WTC11 (cell line): Measurements from ENCODE around the gene SRPK1. TPM values are rescaled to one million over a fixed set of nuclear protein-coding genes. Genes with fewer than 3 reads are reported as not detected.

Experiments
- ATAC-seq: fragments of 200-7000 bp; cut with Tn5 transposase; 2 replicates; pipeline ENCODE4 v1.10.0; 2021; ENCODE audit warnings: mild to moderate bottlenecking, moderate library complexity
- CTCF ChIA-PET: fragments of 300-600 bp; sonication (Branson Sonifier 250); formaldehyde crosslinking; loops from one replicate; lab custom pipeline; 2021; ENCODE audit warnings: antibody characterized with exemption; lab: Charles Lee
- POLR2A ChIA-PET: fragments of 350-600 bp; sonication (Branson Sonifier 250); formaldehyde crosslinking; loops from one replicate; lab custom pipeline; 2021; ENCODE audit warnings: antibody characterized with exemption; lab: Charles Lee
- DNase-seq: peaks from one replicate; pipeline ENCODE4 v3.0.0; 2021; ENCODE audit warnings: low spot score
- H3K27ac Mint-ChIP-seq: 2 replicates; pipeline ENCODE4 v1.8.0; 2021; ENCODE audit warnings: mixed read lengths
- H3K27me3 Mint-ChIP-seq: 2 replicates; pipeline ENCODE4 v1.8.0; 2021; ENCODE audit warnings: low read depth, mild to moderate bottlenecking, moderate library complexity, mixed read lengths
- H3K36me3 Mint-ChIP-seq: 2 replicates; pipeline ENCODE4 v1.8.0; 2021; ENCODE audit warnings: mixed read lengths
- H3K4me1 Mint-ChIP-seq: 2 replicates; pipeline ENCODE4 v1.8.0; 2022; ENCODE audit warnings: mixed read lengths
- H3K4me3 Mint-ChIP-seq: 2 replicates; pipeline ENCODE4 v1.8.0; 2021; ENCODE audit warnings: mild to moderate bottlenecking, moderate library complexity, mixed read lengths
- H3K9me3 Mint-ChIP-seq: 2 replicates; pipeline ENCODE4 v1.8.0; 2021; ENCODE audit warnings: mixed read lengths
- ATF3 ChIP-seq: sonication (generic); formaldehyde crosslinking; conservative IDR thresholded peaks from 2 replicates; pipeline ENCODE4 v1.8.1; 2022; ENCODE audit warnings: mild to moderate bottlenecking, missing genetic modification reagents
- CTCF ChIP-seq: fragments of 200-600 bp; IDR thresholded peaks from 2 replicates; pipeline ENCODE4 v1.8.0; 2022; ENCODE audit warnings: antibody characterized with exemption
- E2F1 ChIP-seq: sonication (generic); formaldehyde crosslinking; IDR thresholded peaks from 2 replicates; pipeline ENCODE4 v1.8.0; 2022; ENCODE audit warnings: mild to moderate bottlenecking, missing genetic modification reagents
- E2F4 ChIP-seq: sonication (generic); formaldehyde crosslinking; IDR thresholded peaks from 2 replicates; pipeline ENCODE4 v1.8.1; 2022; ENCODE audit warnings: low read depth, mild to moderate bottlenecking, moderate library complexity, missing genetic modification reagents, borderline replicate concordance
- E2F5 ChIP-seq: sonication (generic); formaldehyde crosslinking; IDR thresholded peaks from 2 replicates; pipeline ENCODE4 v1.8.1; 2022; ENCODE audit warnings: mild to moderate bottlenecking, moderate library complexity, missing genetic modification reagents
- ESRRA ChIP-seq: sonication (generic); formaldehyde crosslinking; IDR thresholded peaks from 2 replicates; pipeline ENCODE4 v1.8.1; 2022; ENCODE audit warnings: mild to moderate bottlenecking, missing genetic modification reagents, borderline replicate concordance
- GABPB1 ChIP-seq: sonication (generic); formaldehyde crosslinking; IDR thresholded peaks from 2 replicates; pipeline ENCODE4 v1.8.1; 2023; ENCODE audit warnings: mild to moderate bottlenecking, missing genetic modification reagents
- GRHL2 ChIP-seq: fragments of 250-450 bp; sonication (Bioruptor Pico); IDR thresholded peaks from 2 replicates; pipeline ENCODE4 v1.8.0; 2022; ENCODE audit warnings: mild to moderate bottlenecking, moderate library complexity; ENCODE audit not compliant: insufficient replicate concordance, severe bottlenecking
- MYBL2 ChIP-seq: sonication (generic); formaldehyde crosslinking; IDR thresholded peaks from 2 replicates; pipeline ENCODE4 v1.8.1; 2023; ENCODE audit warnings: mild to moderate bottlenecking, moderate library complexity, missing genetic modification reagents
- NR3C1 ChIP-seq: sonication (generic); formaldehyde crosslinking; conservative IDR thresholded peaks from 2 replicates; pipeline ENCODE4 v1.8.1; 2023; ENCODE audit warnings: low read depth, mild to moderate bottlenecking, missing genetic modification reagents
- PRDM15 ChIP-seq: sonication (generic); formaldehyde crosslinking; IDR thresholded peaks from 2 replicates; pipeline ENCODE4 v1.8.0; 2022; ENCODE audit warnings: missing genetic modification reagents
- SOX15 ChIP-seq: fragments of 250-450 bp; sonication (Bioruptor Pico); IDR thresholded peaks from 2 replicates; pipeline ENCODE4 v1.9.0; 2021; ENCODE audit warnings: mild to moderate bottlenecking
- TCF7 ChIP-seq: sonication (generic); formaldehyde crosslinking; IDR thresholded peaks from 2 replicates; pipeline ENCODE4 v1.8.0; 2022; ENCODE audit warnings: mild to moderate bottlenecking, low read depth, missing genetic modification reagents, moderate library complexity
- TEAD4 ChIP-seq: sonication (generic); formaldehyde crosslinking; IDR thresholded peaks from 2 replicates; pipeline ENCODE4 v1.8.0; 2022; ENCODE audit warnings: mild to moderate bottlenecking, missing genetic modification reagents
- USF1 ChIP-seq: sonication (generic); formaldehyde crosslinking; IDR thresholded peaks from 2 replicates; pipeline ENCODE4 v1.8.0; 2022; ENCODE audit warnings: mild to moderate bottlenecking, missing genetic modification reagents
- ZNF219 ChIP-seq: sonication (generic); formaldehyde crosslinking; IDR thresholded peaks from 2 replicates; pipeline ENCODE4 v1.8.0; 2023; ENCODE audit warnings: missing genetic modification reagents, mild to moderate bottlenecking, borderline replicate concordance
- ZNF425 ChIP-seq: fragments of 250-450 bp; sonication (Bioruptor Pico); conservative IDR thresholded peaks from 2 replicates; pipeline ENCODE4 v1.9.0; 2021; ENCODE audit warnings: mild to moderate bottlenecking
- ZNF512 ChIP-seq: sonication (generic); formaldehyde crosslinking; IDR thresholded peaks from 2 replicates; pipeline ENCODE4 v1.8.1; 2022; ENCODE audit warnings: missing genetic modification reagents, borderline replicate concordance
- total RNA-seq: library from RNA; stranded (reverse); gene quantifications from 3 replicates; pipeline ENCODE4 v1.2.3, GENCODE V29; 2021

Gene SRPK1
- total RNA-seq, 1 experiment from 2014 or later: 100.0 TPM

GRCh38 chr6:35823601-35824000, 97.3 kb downstream of the SRPK1 start:
- CTCF ChIA-PET: no interaction called here
- ATAC-seq (no peak), DNase-seq (no peak)
- H3K4me1 Mint-ChIP-seq: 0 out of 2 replicates have a peak, but pooled peaks cover 3% of the 10 kb centered on the region
- POLR2A ChIA-PET: no interaction called here
- H3K27me3 Mint-ChIP-seq: no peaks in the 10 kb centered on the region
- H3K27ac Mint-ChIP-seq: no peak overlapping the region
- no peaks in the 10 kb centered on the region for H3K36me3 Mint-ChIP-seq
- no peak overlapping the region for H3K4me3 Mint-ChIP-seq
- no peak for TF ChIP-seq GRHL2
- H3K9me3 Mint-ChIP-seq: no peaks in the 10 kb centered on the region

GRCh38 chr6:35817515-35817914, 103.4 kb downstream of the SRPK1 start:
- ChIA-PET CTCF (no interaction called here), POLR2A (no interaction called here)
- no peaks in the 10 kb centered on the region for H3K4me1 Mint-ChIP-seq
- no peak overlapping the region for H3K4me3 Mint-ChIP-seq
- peaks cover 10% of the 10 kb centered on the region for H3K9me3 Mint-ChIP-seq
- H3K36me3 Mint-ChIP-seq: peaks cover 3% of the 10 kb centered on the region
- ATAC-seq (no peak), DNase-seq (no peak)
- peaks cover 3% of the 10 kb centered on the region; the same call in 1 of the 2 replicates for H3K27me3 Mint-ChIP-seq
- TF ChIP-seq MYBL2 (CRISPR knock-in tag) (no peak), PRDM15 (CRISPR knock-in tag) (no peak), E2F1 (CRISPR knock-in tag) (no peak), TEAD4 (no peak), ZNF512 (no peak), E2F5 (CRISPR knock-in tag) (no peak), TCF7 (CRISPR knock-in tag) (no peak), NR3C1 (CRISPR knock-in tag) (no peak), ZNF219 (no peak), ATF3 (CRISPR knock-in tag) (no peak), SOX15 (CRISPR knock-in tag) (no peak), USF1 (no peak)
- TF ChIP-seq, all 79 proteins: peak for 0
- H3K27ac Mint-ChIP-seq: no peak overlapping the region

GRCh38 chr6:35811699-35811995, 109.3 kb downstream of the SRPK1 start:
- Mint-ChIP-seq H3K4me3 (no peak overlapping the region), H3K27me3 (peaks cover 3% of the 10 kb centered on the region; the same call in 1 of the 2 replicates), H3K9me3 (no peaks in the 10 kb centered on the region), H3K36me3 (no peaks in the 10 kb centered on the region), H3K27ac (no peak overlapping the region), H3K4me1 (peaks cover 13% of the 10 kb centered on the region)
- POLR2A ChIA-PET: no interaction called here
- ATAC-seq: no peak
- no peak for DNase-seq
- CTCF ChIA-PET: no interaction called here
- TF ChIP-seq ESRRA (CRISPR knock-in tag) (no peak), GABPB1 (CRISPR knock-in tag) (no peak), CTCF (no peak), E2F4 (CRISPR knock-in tag) (no peak), ZNF425 (no peak)
- TF ChIP-seq, all 79 proteins: peak for 0
